ENCODE measurements around the gene ATP1B1. TPM values are rescaled to one million over a fixed set of nuclear protein-coding genes. Genes with fewer than 3 reads are reported as not detected.

ATP1B1 gene
- total and polyA plus RNA-seq, 2 of the 8 experiments (the other 6 are each of a cell fraction or from before 2014, with no cell fraction given), result 16.3 to 76.5 TPM

DNA sequence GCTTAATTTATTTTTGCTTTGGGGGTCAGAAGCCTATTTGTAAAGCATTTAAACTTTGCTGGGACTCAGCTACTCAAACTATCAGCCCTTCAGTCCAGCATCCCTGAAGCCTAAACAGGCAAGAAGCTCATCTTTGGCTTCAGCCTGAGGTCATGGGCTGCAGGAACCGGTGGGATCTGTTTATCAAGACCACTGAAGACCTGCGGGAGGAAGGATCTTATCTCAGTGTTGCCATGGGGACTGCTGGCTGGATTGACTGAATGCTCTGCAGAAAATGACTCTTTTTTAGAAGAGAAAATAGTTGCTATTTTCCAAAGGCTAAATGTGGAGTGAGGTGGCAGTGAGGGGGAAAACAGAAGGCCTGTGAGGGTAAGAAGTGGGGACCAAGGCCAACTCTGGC lies 20.6 kb upstream of the ATP1B1 start:
- Histone ChIP-seq H4K5ac (ENCODE audit: insufficient read length, low read depth, low read length) (no peak overlapping the region), H3K4ac (replicated peaks; ENCODE audit: insufficient read length, low read depth, low read length) (no peak overlapping the region), H3K23ac (ENCODE audit: insufficient read length) (no peak overlapping the region), H3K27ac (ENCODE audit: low read depth, low read length) (no peak overlapping the region), H3K4me2 (ENCODE audit: insufficient read depth in 1 of 2, low read depth in 2 of 2, low read length in 2 of 2) (no peak overlapping the region), H3K14ac (ENCODE audit: insufficient read length) (no peak overlapping the region), H3K18ac (ENCODE audit: extremely low read depth, low read length) (no peak overlapping the region), H2BK15ac (ENCODE audit: low read length) (no peak overlapping the region), H2AK5ac (ENCODE audit: low read depth, low read length) (no peak overlapping the region), H4K91ac (replicated peaks; ENCODE audit: insufficient read length, low read length) (no peak overlapping the region), H3K9me3 (ENCODE audit: insufficient read depth in 2 of 2, low read depth in 1 of 2, low read length in 1 of 2) (no peaks in the 10 kb centered on the region), H3K4me3 (ENCODE audit: extremely low read depth in 1 of 4, insufficient read depth in 2 of 4, low read depth in 3 of 4, low read length in 4 of 4) (no peak overlapping the region), H3K23me2 (ENCODE audit: low read depth, low read length) (no peaks in the 10 kb centered on the region), H4K20me1 (replicated peaks in 1 of 2; ENCODE audit: control insufficient read depth in 1 of 2, insufficient read depth in 2 of 2, low read length in 2 of 2) (no peaks in the 10 kb centered on the region), H3K56ac (replicated peaks; ENCODE audit: insufficient read length, low read depth, low read length) (no peak overlapping the region), H3K27me3 (replicated peaks in 1 of 4; ENCODE audit: control insufficient read depth in 3 of 4, extremely low read depth in 1 of 4, insufficient read depth in 3 of 4, low read length in 3 of 4) (no peaks in the 10 kb centered on the region), H3K79me2 (ENCODE audit: control insufficient read depth in 1 of 2, insufficient read depth in 2 of 2, low read length in 2 of 2) (no peaks in the 10 kb centered on the region), H3K4me1 (replicated peaks in 1 of 4; ENCODE audit: control insufficient read depth in 3 of 4, insufficient read depth in 4 of 4, low read length in 3 of 4) (peaks cover 0 to 3% (median 0%) of the 10 kb centered on the region in 4 experiments; a peak in 1 of 7 replicates), H2BK20ac (ENCODE audit: low read length) (no peak overlapping the region), H2BK12ac (ENCODE audit: low read depth, low read length) (no peak overlapping the region), H2BK5ac (ENCODE audit: low read depth, low read length) (no peak overlapping the region), H2AFZ (ENCODE audit: low read length) (no peak overlapping the region), H3K79me1 (ENCODE audit: low read depth, low read length) (no peaks in the 10 kb centered on the region), H2BK120ac (replicated peaks; ENCODE audit: low read depth, low read length) (no peak overlapping the region), H3K9ac (replicated peaks in 1 of 4; ENCODE audit: extremely low read depth in 1 of 4, low read depth in 3 of 4, low read length in 3 of 4) (no peak overlapping the region), H4K8ac (ENCODE audit: extremely low read depth, insufficient read depth, low read length) (no peak overlapping the region), H3K36me3 (ENCODE audit: control insufficient read depth in 2 of 4, insufficient read depth in 4 of 4, low read length in 3 of 4) (no peaks in the 10 kb centered on the region)
- DNase-seq (ENCODE audit: low read depth in 1 of 2, low spot score in 2 of 2) (no peak), FAIRE-seq (no peak)
- ChIA-PET POLR2A (ENCODE audit: partially characterized antibody) (interaction anchor here (1.1 kb wide), 1 partner anchor 20 kb away, joined by 3 read pairs; no protein-coding TSS in a partner anchor), CTCF (ENCODE audit: partially characterized antibody) (interaction anchor here (0.5 to 1.4 kb wide), 2 partner anchors 15 to 744 kb away, joined by 3 to 4 read pairs; no protein-coding TSS in a partner anchor)
- TF ChIP-seq CHD2 (IDR thresholded peaks at IDR 0.05; ENCODE audit: low read length), result no peak
- WGBS, 2 experiments (ENCODE audit: extremely low coverage in 1 of 2, insufficient coverage in 1 of 2, insufficient read length in 1 of 2, insufficient replicate concordance in 2 of 2, low coverage in 1 of 2, low lambda C conversion rate in 2 of 2, missing lambda C conversion rate in 1 of 2), result 81% methylated on average over 2 of the region's 2 CpGs; no CpG with 5 or more reads in 1 of the 2 experiments

Measured in H1 (cell line).